Mammary microvascular endothelial cell (primary cell): ENCODE measurements around the gene KDM4D. TPM values are rescaled to one million over a fixed set of nuclear protein-coding genes. Genes with fewer than 3 reads are reported as not detected.

Experiments
- total RNA-seq: library from RNA; depleted of rRNA; stranded (reverse); fragments of >200 nt; gene quantifications from 2 replicates; pipeline ENCODE4 v1.2.3, GENCODE V29; 2015

Gene KDM4D
- total RNA-seq = 0.64 and 1.4 TPM in 2 replicates

DNA sequence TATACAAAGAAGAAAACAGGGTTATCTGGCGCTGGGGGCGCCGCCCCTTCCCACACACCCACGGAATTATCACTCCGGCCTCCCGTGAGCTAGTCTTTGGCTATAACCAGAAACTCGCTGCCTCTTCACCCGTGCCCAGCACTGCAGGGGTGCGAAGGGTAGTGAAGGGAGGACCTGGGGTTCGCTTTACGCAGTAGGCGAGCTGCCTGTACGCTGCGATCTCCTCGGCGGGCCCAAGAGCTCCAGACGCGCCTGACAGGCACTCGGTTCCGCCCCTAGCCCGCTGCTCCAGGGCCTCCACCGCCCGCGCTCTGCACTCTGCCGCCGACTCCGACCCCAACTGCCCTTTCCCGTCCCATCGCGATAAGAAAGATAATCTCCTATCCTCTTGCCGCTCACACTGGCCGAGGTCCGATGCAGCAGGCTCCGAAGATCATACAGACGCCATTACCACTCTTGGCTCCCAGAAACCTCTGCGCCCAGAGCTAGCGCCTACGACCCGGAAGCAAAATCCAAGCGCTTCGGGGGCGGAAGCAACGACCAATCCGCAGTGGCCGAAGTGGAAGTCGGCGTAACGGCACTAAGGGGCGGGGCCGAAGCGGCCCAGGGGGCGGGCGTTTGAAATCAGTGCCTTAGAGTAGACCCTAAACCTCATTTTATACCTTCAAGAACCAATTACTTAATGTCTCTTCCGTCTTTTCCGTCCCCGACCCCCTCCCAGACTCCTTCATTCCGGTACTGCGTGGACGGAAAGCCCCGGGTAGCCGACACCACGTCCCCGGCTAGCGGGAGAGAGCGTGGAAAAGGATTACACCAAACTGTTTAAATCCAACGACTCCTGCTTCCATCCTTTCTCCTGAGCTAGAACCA, at the start of gene KDM4D, which contains the start of gene CWC15:
Gene KDM4D (plus strand): TSS at position 611 of the 870 bp plus-strand sequence. CDS start 23,664 bp downstream, outside the sequence.
Gene CWC15 (minus strand): TSS at position 458 of the 870 bp plus-strand sequence. CDS start 1,371 bp downstream, outside the sequence.

DNA sequence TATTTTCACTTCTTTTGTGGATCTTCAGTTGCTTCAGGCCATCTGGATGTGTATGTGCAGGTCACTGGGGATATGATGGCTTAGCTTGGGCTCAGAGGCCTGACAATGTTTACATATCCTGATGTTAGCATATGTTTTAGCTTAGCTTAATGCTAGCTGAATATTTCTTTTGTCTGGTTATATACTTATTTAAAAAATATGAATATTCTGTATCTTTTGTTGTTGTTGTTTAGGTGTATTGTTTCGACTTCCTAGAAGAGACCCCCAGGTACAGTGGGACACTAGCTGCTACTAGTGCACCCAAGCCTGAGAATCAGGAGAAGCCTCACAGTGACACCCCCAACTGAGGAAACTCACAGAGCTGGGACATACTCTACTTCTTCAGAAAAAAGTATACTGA, 51.4 kb downstream of the KDM4D start, which contains the start of gene KDM4E:
Gene KDM4E (plus strand): TSS at position 301 of the 400 bp plus-strand sequence. CDS start 300 bp downstream, outside the sequence.

Other genes starting within 250 kb of the KDM4D start
- gene AMOTL1, start 205.4 kb upstream of the KDM4D start, total RNA-seq = 24.4 and 25.3 TPM in 2 replicates
- 41.6 and 53.6 TPM in 2 replicates for gene CWC15, start 153 bp upstream of the KDM4D start, total RNA-seq
- not detected in 2 replicates for gene KDM4E, start 51.5 kb downstream of the KDM4D start, total RNA-seq
- not detected in 2 replicates for gene KDM4F, start 75.7 kb downstream of the KDM4D start, total RNA-seq
- gene SRSF8, start 93.2 kb downstream of the KDM4D start, total RNA-seq = 21.4 and 27.7 TPM in 2 replicates
- gene ENDOD1, start 116.1 kb downstream of the KDM4D start, total RNA-seq = 31.6 and 33.4 TPM in 2 replicates